ENCODE results near the gene DUSP9. TPM values are rescaled to one million over a fixed set of nuclear protein-coding genes. Genes with fewer than 3 reads are reported as not detected.

DUSP9 gene
- not detected for total RNA-seq

GRCh38 chrX:153646620-153647373 lies at the start of gene DUSP9:
TSS of gene DUSP9 (plus strand) at chrX:153647203. CDS start at chrX:153647954, 751 bp downstream.

GRCh38 chrX:153598541-153599191 lies 48.3 kb upstream of the DUSP9 start, which contains the start of gene CCNQ:
TSS of gene CCNQ (minus strand) at chrX:153599139. CDS start at chrX:153599073, 66 bp downstream.

GRCh38 chrX:153673428-153674218 lies 26.6 kb downstream of the DUSP9 start, which contains the start of gene PNCK:
TSS of gene PNCK (minus strand) at chrX:153673813. CDS start at chrX:153673076, 737 bp downstream.

GRCh38 chrX:153687121-153688039 lies 40.4 kb downstream of the DUSP9 start, which contains the start of gene SLC6A8:
TSS of gene SLC6A8 (plus strand) at chrX:153687926. CDS start at chrX:153688575, 649 bp downstream.

Other genes with a start within 250 kb of the DUSP9 start
- gene PNMA6E, start 245.9 kb upstream of the DUSP9 start, total RNA-seq = not detected
- 0.60 TPM for gene ZFP92, start 235.7 kb upstream of the DUSP9 start, total RNA-seq
- 0.27 TPM for gene TREX2, start 201.1 kb upstream of the DUSP9 start, total RNA-seq
- 24.6 TPM for gene HAUS7, start 176.6 kb upstream of the DUSP9 start, total RNA-seq
- 106 TPM for gene BGN, start 152.2 kb upstream of the DUSP9 start, total RNA-seq
- gene ATP2B3, start 129.6 kb upstream of the DUSP9 start, total RNA-seq = 3.7 TPM
- gene CCNQ, start 48.1 kb upstream of the DUSP9 start, total RNA-seq = 15.9 TPM
- 29.3 TPM for gene PNCK, start 26.6 kb downstream of the DUSP9 start, total RNA-seq
- 44.7 TPM for gene SLC6A8, start 40.7 kb downstream of the DUSP9 start, total RNA-seq
- gene BCAP31, start 77.2 kb downstream of the DUSP9 start, total RNA-seq = 57.0 TPM
- gene ABCD1, start 77.7 kb downstream of the DUSP9 start, total RNA-seq = 13.4 TPM
- gene PLXNB3, start 117.0 kb downstream of the DUSP9 start, total RNA-seq = 7.3 TPM
- 6.9 TPM for gene SRPK3, start 133.8 kb downstream of the DUSP9 start, total RNA-seq
- gene IDH3G, start 147.2 kb downstream of the DUSP9 start, total RNA-seq = 54.5 TPM
- gene SSR4, start 147.5 kb downstream of the DUSP9 start, total RNA-seq = 53.0 TPM
- 44.0 TPM for gene PDZD4, start 183.3 kb downstream of the DUSP9 start, total RNA-seq
- gene L1CAM, start 239.0 kb downstream of the DUSP9 start, total RNA-seq = 57.3 TPM

Data from camera-type eye (tissue), 1 donor.